ENCODE results near the gene ASF1B.
"Not testable (repeated sequence)": the region's sequence is repeated elsewhere in the genome, so short reads cannot be mapped to it uniquely, and the experiment has no call there.

Gene ASF1B

GRCh38 chr19:14158276-14159023 lies 22.1 kb upstream of the ASF1B start:
- DNase-seq: no peak

DNA sequence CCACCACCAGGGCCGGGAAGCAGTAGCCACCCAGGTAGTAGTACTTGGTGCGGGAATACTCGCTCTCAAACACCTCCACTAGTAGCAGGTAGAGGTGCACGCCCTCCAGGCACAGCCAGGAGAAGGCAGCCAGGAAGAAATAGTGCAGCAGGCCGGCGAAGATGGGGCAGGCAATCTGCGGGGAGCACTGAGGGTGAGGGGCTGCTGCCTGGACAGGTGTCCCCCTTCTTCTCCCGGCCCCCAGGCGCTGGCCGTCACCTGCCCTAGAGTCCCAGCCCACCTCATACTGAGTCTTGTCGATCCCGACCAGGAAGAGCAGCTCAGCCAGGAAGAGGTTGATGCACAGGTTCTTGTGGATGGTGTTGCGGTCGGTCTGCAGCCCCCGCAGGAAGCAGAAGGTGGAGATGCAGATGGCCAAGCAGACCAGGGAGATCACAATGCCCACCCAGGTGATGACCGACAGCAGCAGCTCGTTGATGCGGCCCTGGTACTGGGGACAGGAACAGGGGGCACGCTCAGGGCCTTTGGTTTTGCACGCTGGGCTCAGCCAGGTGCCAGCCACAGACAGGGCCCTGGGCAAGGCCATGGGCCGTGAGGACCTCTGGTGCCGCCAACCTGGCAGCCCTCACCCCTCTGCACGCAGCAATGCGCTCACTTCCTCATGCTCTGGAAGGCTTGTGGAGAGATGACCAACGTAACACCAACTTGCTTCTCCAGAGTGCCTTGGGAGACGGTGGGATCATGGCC lies 20.8 kb upstream of the ASF1B start:
- no peak for DNase-seq

- DNase-seq: no peak
Measured at GRCh38 chr19:14156122-14156521, 19.7 kb upstream of the ASF1B start.

DNA sequence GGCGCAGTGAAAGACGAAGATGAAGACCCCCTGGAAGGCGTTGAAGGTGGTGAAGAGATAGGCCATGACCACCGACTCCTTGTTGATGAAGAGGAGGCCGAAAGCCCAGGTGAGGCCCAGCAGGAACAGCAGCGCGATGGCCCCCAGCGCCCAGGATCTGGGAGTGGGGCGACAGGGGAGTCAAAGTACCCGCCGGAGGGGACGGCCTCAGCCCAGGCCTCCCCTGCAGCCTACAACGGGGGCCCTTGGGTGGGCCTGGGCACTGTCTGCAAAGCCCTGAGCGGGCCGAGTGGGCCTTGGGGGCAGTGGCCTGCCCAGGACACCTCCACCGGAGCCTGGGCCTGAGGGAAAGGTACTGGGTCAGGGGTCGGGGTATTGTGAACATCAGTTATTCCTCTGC lies 19.0 kb upstream of the ASF1B start:
- DNase-seq: no peak

DNA sequence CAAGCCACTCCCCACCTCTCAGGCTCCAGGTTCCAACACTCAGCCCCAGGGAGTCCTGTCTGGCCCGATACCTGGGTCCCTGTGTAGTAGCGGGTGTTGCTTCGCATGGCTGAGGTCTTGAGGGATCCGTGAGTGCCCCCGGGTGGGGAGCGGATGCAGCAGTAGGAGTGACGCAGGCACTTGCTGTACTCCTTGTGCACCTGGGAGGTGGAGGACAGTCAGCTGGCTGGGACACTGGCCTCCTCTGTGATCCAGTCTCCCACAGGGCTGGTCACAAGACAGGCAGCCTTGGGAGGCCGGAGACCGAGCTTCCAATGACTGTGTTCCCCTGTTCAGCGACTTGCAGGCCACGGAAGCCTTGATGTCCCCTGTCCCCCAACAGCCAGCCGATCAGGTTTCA lies 16.3 kb upstream of the ASF1B start:
- no peak for DNase-seq

DNA sequence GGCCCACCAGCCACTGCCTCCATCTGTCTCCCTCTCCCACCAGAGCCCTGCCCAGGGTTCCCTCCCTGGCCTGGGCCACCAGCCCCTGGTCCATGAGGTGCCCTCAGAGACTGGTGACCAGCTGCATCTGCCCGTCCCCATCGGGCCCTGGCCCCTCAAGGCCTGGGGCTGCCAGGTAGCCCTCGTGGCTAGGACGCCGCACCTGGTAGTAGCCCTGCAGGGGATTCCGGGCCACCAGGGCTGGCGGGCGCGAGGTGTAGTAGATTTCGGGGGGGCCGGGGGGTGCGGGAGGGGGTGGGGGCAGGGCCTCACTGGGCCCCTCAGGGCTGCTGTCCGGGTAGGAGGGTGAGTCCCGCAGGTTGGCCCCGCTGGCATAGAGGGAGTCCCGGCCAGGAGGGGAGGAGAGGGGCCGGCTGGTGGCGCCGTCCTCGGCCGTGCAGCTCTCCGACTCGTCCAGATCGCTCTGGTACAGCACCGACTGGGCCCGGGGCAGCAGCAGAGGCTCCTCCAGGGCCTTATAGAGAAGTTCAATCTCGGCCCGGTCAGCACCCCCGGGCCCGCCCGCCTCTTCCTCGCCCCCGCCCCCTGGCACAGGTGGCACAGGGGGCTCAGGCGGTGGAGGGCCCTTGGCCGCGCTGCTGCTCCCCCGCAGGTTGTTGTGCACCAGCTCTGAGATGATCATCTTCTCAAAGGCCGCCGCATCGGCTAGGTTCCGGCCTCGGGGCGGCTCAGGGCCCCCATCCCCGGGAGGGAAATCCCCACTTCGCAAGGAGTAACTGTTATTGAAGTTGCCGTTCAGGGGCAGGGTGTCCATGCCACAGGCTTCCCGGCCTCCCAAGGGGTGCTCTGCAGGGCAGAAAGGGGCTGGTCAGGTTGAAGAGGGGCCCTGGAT lies 14.6 kb upstream of the ASF1B start:
- no peak for DNase-seq

DNA sequence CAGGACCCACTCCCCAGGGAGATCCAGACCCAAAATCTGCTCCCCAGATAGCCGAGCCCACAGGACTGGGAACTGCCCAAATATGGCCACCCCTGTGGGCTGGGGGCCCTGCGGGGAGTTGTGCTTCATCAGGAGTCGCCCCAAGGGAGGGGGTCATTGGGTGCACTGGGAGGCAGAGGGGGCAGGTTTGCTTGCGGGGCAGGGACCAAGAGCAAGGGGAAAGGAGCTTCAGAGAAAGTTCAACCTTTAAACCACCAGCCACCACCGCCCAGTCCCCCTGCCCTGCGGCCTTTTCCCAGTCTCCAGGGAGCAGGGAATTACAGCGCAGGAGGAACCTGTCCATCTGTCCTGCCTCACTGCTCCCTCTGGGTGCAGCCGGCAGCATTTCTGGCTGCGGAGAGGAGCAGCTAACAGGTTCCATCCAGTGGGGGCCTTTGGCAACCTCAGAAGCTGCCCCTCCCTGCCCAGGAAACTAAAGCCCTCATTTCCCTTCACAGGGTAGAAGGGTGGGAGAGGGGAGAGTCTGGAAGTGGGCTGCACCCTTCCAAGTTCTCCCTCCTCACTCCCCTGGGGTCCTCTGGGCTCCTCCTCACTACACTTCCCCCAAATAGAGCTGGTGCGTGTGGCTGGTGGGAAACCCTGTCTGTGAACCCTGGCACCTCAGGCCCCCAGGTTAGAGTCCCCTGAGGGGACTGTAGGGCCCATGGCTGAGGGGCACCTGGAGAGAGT lies 13.8 kb upstream of the ASF1B start:
- no peak for DNase-seq

DNA sequence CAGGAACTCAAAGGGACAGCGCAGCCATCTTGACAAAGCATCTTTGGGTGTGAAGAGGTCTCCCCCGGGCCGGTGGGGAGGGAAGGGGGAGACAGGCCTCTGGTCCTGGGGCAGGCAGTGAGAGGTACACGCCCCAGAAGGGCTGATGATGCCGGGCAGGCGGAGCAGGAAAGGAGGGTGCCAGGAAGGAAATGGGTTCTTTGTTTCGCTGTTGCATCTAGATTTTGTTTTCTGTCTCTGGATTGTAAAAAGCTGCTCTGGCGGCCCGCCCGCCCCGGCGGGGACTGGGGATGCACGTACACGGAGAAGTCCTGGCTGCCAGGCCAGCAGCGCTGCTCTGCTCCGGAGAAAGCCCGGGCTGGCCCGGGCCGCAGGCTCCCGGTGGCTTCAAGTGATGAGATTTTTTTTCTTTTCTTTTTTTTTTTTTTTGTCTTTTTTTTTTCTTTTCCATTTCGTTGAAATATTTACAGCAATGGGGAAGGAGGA lies 13.2 kb upstream of the ASF1B start:
- no peak for DNase-seq

DNA sequence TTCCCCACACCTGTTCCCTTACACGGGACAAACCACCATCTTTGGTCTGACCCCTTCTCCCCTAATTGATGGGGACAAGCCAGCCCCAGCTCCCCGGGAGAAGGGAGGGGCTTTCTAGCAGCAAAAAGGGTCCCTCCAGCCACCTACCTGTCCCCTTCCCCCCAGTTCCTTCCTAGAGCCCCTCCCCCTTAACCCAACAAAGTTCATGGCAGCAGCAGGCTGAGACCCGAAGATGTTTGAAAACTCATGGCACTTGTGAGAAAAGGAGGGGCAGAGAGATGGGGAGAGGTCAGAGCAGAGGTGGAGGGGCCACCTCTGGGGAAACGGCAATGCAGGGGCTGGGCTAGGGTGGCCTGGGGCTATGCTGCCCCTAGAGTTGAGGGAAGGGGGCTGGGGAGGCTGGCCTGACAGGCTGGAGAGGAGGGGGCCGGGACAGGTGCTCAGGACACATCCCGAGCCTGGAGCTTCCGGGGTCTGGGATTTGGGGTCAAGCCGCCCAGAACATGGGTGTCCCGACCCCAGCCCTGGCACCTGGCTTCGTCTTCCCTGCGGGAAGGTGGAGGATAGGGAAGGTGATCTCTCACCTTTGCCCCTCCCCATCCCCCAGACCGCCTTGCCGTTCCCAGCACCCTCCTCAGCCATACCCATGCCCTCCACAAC lies 12.5 kb upstream of the ASF1B start:
- DNase-seq: no peak

DNA sequence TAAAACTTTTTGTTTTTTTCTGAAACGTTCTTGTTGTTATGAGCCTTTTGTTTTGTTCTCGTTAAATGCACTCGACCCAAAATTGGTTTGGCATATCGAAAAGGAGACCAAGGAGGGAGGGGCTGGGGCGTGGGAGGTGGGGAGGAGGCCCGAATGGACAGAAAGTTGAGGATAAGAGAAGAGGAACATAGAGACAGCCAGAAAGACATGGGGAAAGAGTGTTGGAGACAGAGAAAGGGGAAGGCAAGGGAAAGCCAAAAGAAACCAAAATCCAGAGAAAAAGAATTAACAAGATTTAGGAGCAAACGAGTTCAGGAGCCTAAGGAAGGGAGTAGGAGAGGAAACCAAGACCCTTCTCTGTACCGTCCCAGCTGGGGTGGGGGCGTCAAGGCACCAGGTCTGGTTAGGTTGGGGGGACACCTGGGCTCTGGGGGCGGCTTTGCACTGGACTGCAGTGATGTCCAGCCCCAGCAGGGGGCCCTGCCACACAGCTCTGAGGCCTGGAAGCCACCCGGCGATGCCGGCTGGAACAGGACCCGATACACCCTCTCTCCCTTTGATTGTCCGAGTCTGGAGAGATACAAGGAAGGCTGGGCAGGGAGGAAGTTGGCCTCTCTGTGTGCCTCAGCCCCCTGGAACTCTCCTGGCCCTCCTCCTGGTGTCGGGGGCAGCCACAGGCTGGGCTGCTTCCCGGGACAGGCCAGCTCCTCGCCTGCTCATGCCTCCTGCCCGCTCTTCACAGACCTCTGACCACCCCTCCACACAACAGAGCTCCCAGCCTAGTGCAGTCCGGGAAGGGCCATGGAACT lies 11.6 kb upstream of the ASF1B start:
- peak; percentile 11 for DNase-seq

GRCh38 chr19:14146789-14147216 lies 10.4 kb upstream of the ASF1B start:
- DNase-seq: no peak

GRCh38 chr19:14146169-14146568 lies 9.8 kb upstream of the ASF1B start:
- not testable (repeated sequence) for DNase-seq

DNA sequence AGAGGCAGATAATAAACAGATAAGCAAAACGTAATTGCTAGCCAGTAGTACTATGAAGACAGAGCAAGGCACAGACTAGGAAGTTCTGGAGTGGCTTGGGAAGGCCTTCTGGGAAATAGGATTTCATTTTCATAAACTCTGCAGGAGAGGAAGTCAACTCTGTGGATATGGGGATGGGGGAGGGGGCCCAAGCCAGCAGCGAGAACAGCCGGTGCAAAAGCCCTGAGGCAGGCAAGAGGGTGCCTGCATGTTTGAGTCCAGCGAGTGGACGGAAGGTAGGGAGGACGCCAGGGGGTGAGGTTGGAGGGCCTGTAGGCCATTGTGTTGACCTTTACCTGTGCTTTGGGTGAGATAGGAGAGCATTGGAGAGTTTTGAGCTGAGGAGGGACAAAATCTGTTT lies 9.0 kb upstream of the ASF1B start:
- no peak for DNase-seq

DNA sequence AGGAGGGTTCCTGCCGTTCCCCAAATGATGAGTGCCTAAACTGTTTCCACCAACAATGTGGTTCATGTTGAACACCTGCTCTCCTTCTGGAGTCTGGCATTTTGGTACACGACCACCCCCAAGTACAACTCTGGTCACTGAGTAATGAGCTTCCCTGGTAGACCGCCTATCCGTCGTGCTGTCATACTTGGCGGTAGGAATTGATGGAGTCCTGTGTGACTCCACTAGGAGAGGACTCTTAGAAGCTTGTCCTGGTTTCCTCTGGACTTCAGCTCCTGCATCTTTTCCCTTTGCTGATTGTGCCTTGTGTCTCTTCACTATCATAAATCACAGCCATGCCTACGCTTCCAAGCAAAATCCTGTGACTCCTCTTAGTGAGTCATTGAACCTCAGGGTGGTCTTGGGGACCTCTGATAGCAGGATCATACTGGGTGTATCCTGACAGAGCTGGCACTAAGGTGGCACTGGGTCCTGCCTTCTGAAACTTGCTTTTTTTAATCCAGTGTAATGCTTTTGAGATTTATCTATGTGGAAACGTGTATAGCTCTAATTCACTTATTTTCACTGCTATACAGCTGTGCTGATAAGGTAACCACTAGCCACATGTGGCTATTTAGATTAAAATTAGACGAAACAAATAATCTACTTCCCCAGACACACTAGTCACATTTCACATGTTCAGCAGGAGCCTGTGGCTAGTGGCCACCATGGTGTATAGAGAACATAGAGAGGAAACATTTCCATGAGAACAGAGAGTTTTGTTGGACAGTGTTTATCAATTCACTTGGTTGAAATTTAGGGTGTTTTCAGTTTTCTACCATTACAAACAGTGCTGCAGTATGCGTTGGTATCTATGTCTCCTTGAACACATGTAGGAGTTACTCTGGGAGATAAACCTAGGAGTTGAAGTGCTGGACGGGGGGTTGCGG lies 6.1 kb upstream of the ASF1B start:
- DNase-seq: no peak

DNA sequence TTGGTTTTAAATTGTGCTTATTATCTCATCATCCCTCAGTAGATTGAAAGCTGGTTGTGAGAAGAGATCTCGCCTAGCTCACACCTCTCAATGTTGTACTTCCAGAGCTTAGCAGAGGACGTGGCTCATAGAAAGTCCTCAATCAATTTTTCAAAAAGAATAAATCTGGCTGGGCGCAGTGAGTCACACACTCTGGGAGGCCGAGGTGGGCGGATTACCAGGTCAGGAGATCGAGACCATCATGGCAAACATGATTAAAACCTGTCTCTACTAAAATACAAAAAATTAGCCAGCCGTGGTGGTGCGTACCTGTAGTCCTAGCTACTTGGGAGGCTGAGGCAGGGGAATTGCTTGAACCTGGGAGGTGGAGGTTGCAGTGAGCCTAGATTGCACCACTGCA lies 4.7 kb upstream of the ASF1B start:
- DNase-seq: no peak

GRCh38 chr19:14139944-14140343 lies 3.6 kb upstream of the ASF1B start:
- no peak for DNase-seq

- DNase-seq: peak; percentile 12
Measured at GRCh38 chr19:14138576-14139265, 2.3 kb upstream of the ASF1B start.

- no peak for DNase-seq
Measured at GRCh38 chr19:14135985-14136508, 342 bp downstream of the ASF1B start.

DNA sequence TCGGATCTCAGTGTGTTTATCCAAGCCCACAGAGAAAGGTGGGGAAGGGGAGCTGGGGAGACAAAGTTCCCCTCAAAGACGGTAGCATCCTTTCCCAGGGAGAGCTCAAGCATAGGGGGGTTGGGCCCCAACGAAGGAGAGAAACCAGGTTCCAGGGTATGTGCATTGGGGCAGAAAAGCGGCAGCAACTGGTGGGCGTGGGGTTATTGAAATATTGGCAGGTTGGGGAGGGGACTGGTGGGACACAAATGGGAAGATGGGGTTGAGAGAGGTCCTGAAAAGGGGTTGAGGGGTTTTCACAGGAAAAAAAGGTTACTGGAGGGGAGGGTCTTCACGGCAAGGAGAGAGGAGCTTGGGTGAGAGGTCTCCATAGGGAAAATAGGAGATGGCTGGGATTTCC lies 1.0 kb downstream of the ASF1B start:
- no peak for DNase-seq

Data from DMS79 treated with DMSO at 0.1 percent for 48 hours (cell line).